Activated T-helper 2 cell treated with anti-CD3 and anti-CD28 coated beads, Interferon-gamma antibody, Interleukin-2, Interleukin-4, amounts not matched to agents 10 μg/mL and 5 μg/mL and 100 μg/mL, durations not matched to agents 14 hours and 24 hours and 36 hours (primary cell): Measurements from ENCODE around the gene ANKRD7. TPM values are rescaled to one million over a fixed set of nuclear protein-coding genes. Genes with fewer than 3 reads are reported as not detected.
"Not testable (repeated sequence)": the region's sequence is repeated elsewhere in the genome, so short reads cannot be mapped to it uniquely, and the experiment has no call there.

Source experiments
- DNase-seq: peaks from one replicate; pipeline ENCODE4 v3.0.0; 2021; ENCODE audit warnings: low spot score
- H3K27ac Mint-ChIP-seq: one replicate; pipeline ENCODE4 v1.8.0; 2021; ENCODE audit warnings: mixed read lengths
- H3K27me3 Mint-ChIP-seq: one replicate; pipeline ENCODE4 v1.8.0; 2021; ENCODE audit warnings: low read depth, mixed read lengths
- H3K36me3 Mint-ChIP-seq: one replicate; pipeline ENCODE4 v1.8.0; 2021; ENCODE audit warnings: low read depth, mixed read lengths
- H3K4me1 Mint-ChIP-seq: one replicate; pipeline ENCODE4 v1.8.0; 2021; ENCODE audit warnings: low read depth, mixed read lengths
- H3K4me3 Mint-ChIP-seq: one replicate; pipeline ENCODE4 v1.8.0; 2021; ENCODE audit warnings: low read depth, mild to moderate bottlenecking, moderate library complexity, mixed read lengths
- H3K9me3 Mint-ChIP-seq: one replicate; pipeline ENCODE4 v1.8.0; 2021; ENCODE audit warnings: mixed read lengths
- intact Hi-C: fragments of 100-400 bp; cut with micrococcal nuclease; formaldehyde crosslinking; loops from one replicate; pipeline ENCODE4 v1.15.1; 2023
- total RNA-seq: library from RNA; stranded (reverse); gene quantifications from 2 replicates; pipeline ENCODE4 v1.2.3, GENCODE V29; 2022

ANKRD7 gene
- total RNA-seq, 1 donor from 2014 or later = not detected

DNA sequence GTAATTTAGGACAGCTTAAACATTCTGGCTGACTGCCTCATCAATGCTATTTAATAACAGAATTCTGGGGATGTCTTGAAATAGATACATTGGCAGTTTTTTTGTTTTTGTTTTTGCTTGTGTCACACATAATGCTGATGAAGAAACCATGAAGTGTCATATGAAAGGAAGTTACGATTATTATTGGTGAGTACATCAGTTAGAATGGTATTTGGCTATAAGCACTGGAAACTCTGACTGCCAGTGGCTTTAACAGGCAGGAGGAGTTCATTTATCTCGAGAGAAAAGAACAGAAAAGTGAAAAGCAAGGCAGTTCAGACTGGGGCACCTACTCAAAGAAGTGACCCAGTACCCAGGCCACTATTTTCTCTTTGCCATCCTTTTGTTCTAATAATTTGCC is 22.4 kb upstream of the ANKRD7 start:
- peaks cover 2% of the 10 kb centered on the region for H3K27me3 Mint-ChIP-seq

GRCh38 chr7:118214051-118214832 is 10.3 kb upstream of the ANKRD7 start:
- intact Hi-C loops = loop anchor here (1.0 kb wide), 1 partner anchor 31 kb away; no protein-coding TSS in a partner anchor
- H3K36me3 Mint-ChIP-seq = no peaks in the 10 kb centered on the region
- peaks cover 14% of the 10 kb centered on the region for H3K4me1 Mint-ChIP-seq
- peak; percentile 49 for DNase-seq
- no peaks in the 10 kb centered on the region for H3K9me3 Mint-ChIP-seq
- H3K27ac Mint-ChIP-seq = no peak overlapping the region
- peak overlapping the region; percentile 78 for H3K4me3 Mint-ChIP-seq
- peaks cover 31% of the 10 kb centered on the region for H3K27me3 Mint-ChIP-seq

More for the DNA sequence above, 22.4 kb upstream of the ANKRD7 start:
- Mint-ChIP-seq H3K9me3 (no peaks in the 10 kb centered on the region), H3K36me3 (peaks cover 3% of the 10 kb centered on the region), H3K4me1 (no peaks in the 10 kb centered on the region), H3K27ac (no peak overlapping the region), H3K4me3 (no peak overlapping the region)
- no peak for DNase-seq
- intact Hi-C loops = no loop called here

DNA sequence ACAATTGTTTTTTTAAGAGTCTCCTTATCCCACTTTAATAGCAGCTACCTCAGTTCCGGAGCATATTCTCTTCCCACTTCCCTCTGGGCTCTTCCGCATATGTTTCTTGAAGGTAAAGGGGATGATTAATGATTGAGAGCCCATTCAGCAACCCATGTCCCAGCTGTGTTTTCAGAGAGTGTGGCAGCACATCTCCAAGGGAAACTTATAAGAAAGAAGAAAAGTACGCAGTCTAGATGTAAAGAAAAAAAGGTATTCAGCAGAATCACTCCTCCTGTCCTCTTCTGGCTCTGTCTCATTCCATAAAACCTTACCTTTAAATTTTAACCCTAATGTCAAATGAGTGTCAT is 9.7 kb upstream of the ANKRD7 start:
- no peak for DNase-seq
- H3K36me3 Mint-ChIP-seq = no peaks in the 10 kb centered on the region
- intact Hi-C loops = loop anchor here (1.0 kb wide), 1 partner anchor 32 kb away; no protein-coding TSS in a partner anchor
- H3K4me1 Mint-ChIP-seq = peaks cover 14% of the 10 kb centered on the region
- no peak overlapping the region for H3K27ac Mint-ChIP-seq
- peaks cover 31% of the 10 kb centered on the region for H3K27me3 Mint-ChIP-seq
- H3K9me3 Mint-ChIP-seq = no peaks in the 10 kb centered on the region
- H3K4me3 Mint-ChIP-seq = peak overlapping the region; percentile 78

GRCh38 chr7:118217210-118217619 is 7.3 kb upstream of the ANKRD7 start:
- H3K4me3 Mint-ChIP-seq = no peak overlapping the region
- H3K27ac Mint-ChIP-seq = no peak overlapping the region
- intact Hi-C loops = no loop called here
- H3K4me1 Mint-ChIP-seq = peaks cover 14% of the 10 kb centered on the region
- H3K9me3 Mint-ChIP-seq = no peaks in the 10 kb centered on the region
- DNase-seq = no peak
- peaks cover 29% of the 10 kb centered on the region for H3K27me3 Mint-ChIP-seq
- H3K36me3 Mint-ChIP-seq = no peaks in the 10 kb centered on the region

GRCh38 chr7:118218413-118219156 is 5.9 kb upstream of the ANKRD7 start:
- no peak for DNase-seq
- intact Hi-C loops = no loop called here
- Mint-ChIP-seq H3K36me3 (no peaks in the 10 kb centered on the region), H3K4me1 (peaks cover 14% of the 10 kb centered on the region), H3K9me3 (no peaks in the 10 kb centered on the region), H3K27ac (no peak overlapping the region), H3K27me3 (peaks cover 25% of the 10 kb centered on the region), H3K4me3 (no peak overlapping the region)

GRCh38 chr7:118219157-118219512 is 5.4 kb upstream of the ANKRD7 start:
- Mint-ChIP-seq H3K27me3 (peaks cover 25% of the 10 kb centered on the region), H3K4me1 (peaks cover 9% of the 10 kb centered on the region), H3K27ac (no peak overlapping the region), H3K9me3 (no peaks in the 10 kb centered on the region), H3K4me3 (no peak overlapping the region), H3K36me3 (no peaks in the 10 kb centered on the region)
- intact Hi-C loops = no loop called here
- DNase-seq = no peak

DNA sequence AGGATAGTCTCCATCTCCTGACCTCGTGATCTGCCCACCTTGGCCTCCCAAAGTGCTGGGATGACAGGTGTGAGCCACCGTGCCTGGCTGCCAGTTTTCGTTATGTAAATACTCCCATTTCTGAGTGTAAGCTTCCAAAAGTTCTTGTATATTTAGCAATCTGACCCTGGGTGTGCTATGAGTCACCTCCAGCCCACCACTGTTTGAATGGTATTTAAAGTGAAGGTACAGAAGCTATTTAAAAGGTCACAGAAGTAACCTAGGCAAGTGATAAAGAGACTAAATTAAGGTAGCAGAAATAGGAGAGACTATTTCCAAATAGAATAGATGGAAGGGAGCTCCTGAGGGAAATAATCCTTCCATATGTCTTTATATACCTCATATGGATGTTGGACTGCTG is 3.9 kb upstream of the ANKRD7 start:
- H3K4me3 Mint-ChIP-seq = no peak overlapping the region
- H3K27ac Mint-ChIP-seq = no peak overlapping the region
- no peaks in the 10 kb centered on the region for H3K9me3 Mint-ChIP-seq
- peaks cover 17% of the 10 kb centered on the region for H3K27me3 Mint-ChIP-seq
- intact Hi-C loops = no loop called here
- H3K36me3 Mint-ChIP-seq = no peaks in the 10 kb centered on the region
- no peak for DNase-seq
- no peaks in the 10 kb centered on the region for H3K4me1 Mint-ChIP-seq

GRCh38 chr7:118222591-118222990 is 1.9 kb upstream of the ANKRD7 start:
- no peak overlapping the region for H3K4me3 Mint-ChIP-seq
- no peak overlapping the region for H3K27ac Mint-ChIP-seq
- peaks cover 12% of the 10 kb centered on the region for H3K27me3 Mint-ChIP-seq
- no peaks in the 10 kb centered on the region for H3K9me3 Mint-ChIP-seq
- H3K36me3 Mint-ChIP-seq = no peaks in the 10 kb centered on the region
- DNase-seq = no peak
- intact Hi-C loops = no loop called here
- H3K4me1 Mint-ChIP-seq = no peaks in the 10 kb centered on the region

DNA sequence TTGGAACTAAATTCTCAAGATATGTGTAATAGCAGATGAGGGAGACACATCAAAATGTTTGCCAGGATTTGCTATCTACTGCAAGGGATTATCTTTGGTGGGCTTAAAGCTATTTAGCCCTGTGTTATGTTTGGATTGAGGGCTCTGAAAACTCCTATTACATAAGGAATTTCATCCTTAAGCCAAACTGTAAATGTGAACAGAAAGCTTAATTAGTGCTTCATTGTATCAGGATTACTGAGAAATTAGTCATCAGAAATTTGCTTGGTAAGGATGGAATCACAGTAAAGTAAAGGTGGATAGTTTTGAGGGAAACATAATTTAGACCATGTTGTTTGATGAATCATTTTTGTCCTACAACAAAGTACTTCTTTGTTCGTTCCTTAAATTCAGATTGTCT is 8.3 kb downstream of the ANKRD7 start:
- Mint-ChIP-seq H3K4me3 (no peak overlapping the region), H3K27ac (no peak overlapping the region), H3K36me3 (no peaks in the 10 kb centered on the region), H3K9me3 (no peaks in the 10 kb centered on the region), H3K4me1 (peaks cover 11% of the 10 kb centered on the region), H3K27me3 (no peaks in the 10 kb centered on the region)
- intact Hi-C loops = no loop called here
- no peak for DNase-seq

GRCh38 chr7:118233799-118234198 is 9.3 kb downstream of the ANKRD7 start:
- DNase-seq = no peak
- intact Hi-C loops = no loop called here
- Mint-ChIP-seq H3K27ac (no peak overlapping the region), H3K9me3 (no peaks in the 10 kb centered on the region), H3K27me3 (peaks cover 1% of the 10 kb centered on the region), H3K36me3 (no peaks in the 10 kb centered on the region), H3K4me3 (no peak overlapping the region), H3K4me1 (peaks cover 11% of the 10 kb centered on the region)

- DNase-seq = no peak
- H3K27ac Mint-ChIP-seq = no peak overlapping the region
- H3K27me3 Mint-ChIP-seq = peaks cover 4% of the 10 kb centered on the region
- no peaks in the 10 kb centered on the region for H3K9me3 Mint-ChIP-seq
- intact Hi-C loops = no loop called here
- peaks cover 2% of the 10 kb centered on the region for H3K4me1 Mint-ChIP-seq
- H3K36me3 Mint-ChIP-seq = no peaks in the 10 kb centered on the region
- H3K4me3 Mint-ChIP-seq = no peak overlapping the region
Measured at GRCh38 chr7:118239014-118239413, 14.5 kb downstream of the ANKRD7 start.

- DNase-seq, H3K27me3 Mint-ChIP-seq, H3K36me3 Mint-ChIP-seq, intact Hi-C loops, H3K9me3 Mint-ChIP-seq, H3K27ac Mint-ChIP-seq, H3K4me1 Mint-ChIP-seq, H3K4me3 Mint-ChIP-seq: not testable (repeated sequence)
Measured at GRCh38 chr7:118240320-118240719, 15.8 kb downstream of the ANKRD7 start.

- H3K4me1 Mint-ChIP-seq = peaks cover 15% of the 10 kb centered on the region
- intact Hi-C loops = no loop called here
Measured at GRCh38 chr7:118243695-118244094, 19.2 kb downstream of the ANKRD7 start.

More at GRCh38 chr7:118243695-118244094, 19.2 kb downstream of the ANKRD7 start:
- Mint-ChIP-seq H3K9me3 (no peaks in the 10 kb centered on the region), H3K36me3 (no peaks in the 10 kb centered on the region), H3K4me3 (no peak overlapping the region), H3K27ac (no peak overlapping the region), H3K27me3 (peaks cover 16% of the 10 kb centered on the region)
- DNase-seq = no peak
